ENCODE measurements around the gene MYOF. TPM values are rescaled to one million over a fixed set of nuclear protein-coding genes. Genes with fewer than 3 reads are reported as not detected.

Gene MYOF
- total and polyA plus RNA-seq, 4 donors, result 23.4 to 194 (median 82.2) TPM

- WGBS, 2 donors, result 74 to 75% methylated on average over 3 of the region's 3 CpGs
- Histone ChIP-seq H3K4me3 (no peak overlapping the region), H3K27me3 (ENCODE audit: control insufficient read depth in 3 of 3, insufficient read depth in 3 of 3, low read length in 2 of 3) (no peaks in the 10 kb centered on the region), H3K9ac (ENCODE audit: insufficient read depth in 1 of 2, low read length in 2 of 2) (no peak overlapping the region), H3K4me1 (ENCODE audit: control insufficient read depth in 5 of 5, insufficient read depth in 5 of 5, low read length in 5 of 5) (peaks cover 0 to 10% (median 2%) of the 10 kb centered on the region in 5 donors), H3K36me3 (ENCODE audit: control insufficient read depth in 4 of 4, insufficient read depth in 4 of 4, low read length in 4 of 4) (peaks cover 3 to 23% (median 16%) of the 10 kb centered on the region in 4 donors), H3K27ac (ENCODE audit: low read depth in 1 of 2, low read length in 1 of 2) (no peak overlapping the region), H3K9me3 (ENCODE audit: control insufficient read depth in 4 of 4, insufficient read depth in 3 of 4, low read length in 3 of 4) (no peaks in the 10 kb centered on the region)
- ATAC-seq (ENCODE audit: insufficient read depth, low FRiP score), result no peak
- TF ChIP-seq, protein P1, sequence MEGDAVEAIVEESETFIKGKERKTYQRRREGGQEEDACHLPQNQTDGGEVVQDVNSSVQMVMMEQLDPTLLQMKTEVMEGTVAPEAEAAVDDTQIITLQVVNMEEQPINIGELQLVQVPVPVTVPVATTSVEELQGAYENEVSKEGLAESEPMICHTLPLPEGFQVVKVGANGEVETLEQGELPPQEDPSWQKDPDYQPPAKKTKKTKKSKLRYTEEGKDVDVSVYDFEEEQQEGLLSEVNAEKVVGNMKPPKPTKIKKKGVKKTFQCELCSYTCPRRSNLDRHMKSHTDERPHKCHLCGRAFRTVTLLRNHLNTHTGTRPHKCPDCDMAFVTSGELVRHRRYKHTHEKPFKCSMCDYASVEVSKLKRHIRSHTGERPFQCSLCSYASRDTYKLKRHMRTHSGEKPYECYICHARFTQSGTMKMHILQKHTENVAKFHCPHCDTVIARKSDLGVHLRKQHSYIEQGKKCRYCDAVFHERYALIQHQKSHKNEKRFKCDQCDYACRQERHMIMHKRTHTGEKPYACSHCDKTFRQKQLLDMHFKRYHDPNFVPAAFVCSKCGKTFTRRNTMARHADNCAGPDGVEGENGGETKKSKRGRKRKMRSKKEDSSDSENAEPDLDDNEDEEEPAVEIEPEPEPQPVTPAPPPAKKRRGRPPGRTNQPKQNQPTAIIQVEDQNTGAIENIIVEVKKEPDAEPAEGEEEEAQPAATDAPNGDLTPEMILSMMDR (IDR thresholded peaks at IDR 0.05; ENCODE audit: control extremely low read depth, extremely low read depth), result no peak
- no peak for DNase-seq
Observed at GRCh38 chr10:93404048-93404354, 78.1 kb downstream of the MYOF start.

DNA sequence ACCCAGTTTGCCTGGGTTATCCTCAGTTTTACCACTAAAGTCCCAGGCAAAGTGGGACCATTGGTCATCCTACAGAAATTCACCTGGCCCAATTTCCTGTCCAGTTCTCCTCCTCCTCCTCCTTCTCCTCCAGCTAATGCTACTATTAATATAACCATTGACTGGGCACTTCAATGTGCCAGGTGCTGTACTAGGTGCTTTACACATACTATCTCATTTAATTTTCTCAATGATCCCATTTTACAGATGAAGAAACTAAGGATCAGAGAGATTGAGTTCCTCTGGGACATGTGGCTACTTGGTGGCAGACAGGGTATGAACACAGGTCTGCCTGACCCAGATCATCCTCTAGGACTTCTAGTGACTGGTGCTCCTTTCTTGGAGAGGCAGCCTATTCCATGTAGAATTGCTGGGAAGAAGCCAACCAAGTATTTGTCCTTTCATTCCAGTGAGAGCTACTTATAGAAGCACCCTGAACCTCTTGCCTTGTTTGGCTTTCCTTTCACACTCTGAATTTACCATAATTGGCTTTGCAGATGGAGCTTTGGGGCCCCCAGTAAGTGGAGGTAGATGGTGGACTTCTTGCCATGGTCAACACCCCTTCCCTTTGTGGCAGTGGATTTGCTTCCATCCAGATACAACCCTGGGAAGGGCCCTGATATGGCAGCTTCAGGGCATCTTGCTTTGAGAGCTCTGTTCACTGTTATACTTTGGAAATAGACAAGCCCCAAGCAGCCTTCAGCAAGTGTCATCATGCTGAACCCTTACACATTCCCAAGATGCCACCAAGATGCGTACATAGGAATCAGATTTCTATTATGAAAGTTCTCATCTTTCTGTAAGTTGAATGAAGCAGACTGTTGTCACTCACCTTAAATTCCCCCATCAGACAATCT is 78.7 kb downstream of the MYOF start:
- ATAC-seq (ENCODE audit: insufficient read depth, low FRiP score), result no peak
- Histone ChIP-seq H3K4me1 (ENCODE audit: control insufficient read depth in 5 of 5, insufficient read depth in 5 of 5, low read length in 5 of 5) (peaks cover 0 to 10% (median 2%) of the 10 kb centered on the region in 5 donors), H3K4me3 (no peak overlapping the region), H3K27ac (ENCODE audit: low read depth in 1 of 2, low read length in 1 of 2) (peak overlapping the region in 1 of 2 donors; percentile 53), H3K9me3 (ENCODE audit: control insufficient read depth in 4 of 4, insufficient read depth in 3 of 4, low read length in 3 of 4) (no peaks in the 10 kb centered on the region), H3K9ac (ENCODE audit: insufficient read depth in 1 of 2, low read length in 2 of 2) (no peak overlapping the region), H3K27me3 (ENCODE audit: control insufficient read depth in 3 of 3, insufficient read depth in 3 of 3, low read length in 2 of 3) (no peaks in the 10 kb centered on the region), H3K36me3 (ENCODE audit: control insufficient read depth in 4 of 4, insufficient read depth in 4 of 4, low read length in 4 of 4) (peaks cover 3 to 23% (median 15%) of the 10 kb centered on the region in 4 donors)
- DNase-seq, result no peak
- 86 to 97% methylated on average over 1 of the region's 1 CpG for WGBS, 2 donors
- TF ChIP-seq, protein P1 (IDR thresholded peaks at IDR 0.05; ENCODE audit: control extremely low read depth, extremely low read depth), result no peak

DNA sequence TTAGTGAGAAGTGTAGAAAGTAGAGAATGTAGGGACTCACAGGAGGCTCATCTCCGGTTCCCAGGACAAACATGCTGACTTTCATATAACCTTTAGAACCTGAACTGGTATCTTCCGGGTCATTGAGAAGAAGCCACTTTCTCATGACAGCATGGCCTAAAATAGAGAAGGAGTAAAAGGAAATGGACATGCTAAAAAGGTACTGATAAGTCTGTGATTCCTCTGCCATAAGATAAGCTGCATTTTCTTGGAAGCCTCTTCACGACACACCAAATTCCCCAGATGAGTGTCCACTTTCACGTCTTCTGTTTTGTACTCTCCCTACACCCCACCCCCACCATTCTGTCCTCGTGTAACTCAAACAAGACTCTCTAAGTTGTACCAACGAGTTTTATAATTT is 79.9 kb downstream of the MYOF start:
- H3K27me3 ChIP-seq (ENCODE audit: control insufficient read depth in 3 of 3, insufficient read depth in 3 of 3, low read length in 2 of 3), result no peaks in the 10 kb centered on the region
- H3K27ac ChIP-seq (ENCODE audit: low read depth in 1 of 2, low read length in 1 of 2), result no peak overlapping the region
- H3K9me3 ChIP-seq (ENCODE audit: control insufficient read depth in 4 of 4, insufficient read depth in 3 of 4, low read length in 3 of 4), result no peaks in the 10 kb centered on the region
- TF ChIP-seq, protein P1 (IDR thresholded peaks at IDR 0.05; ENCODE audit: control extremely low read depth, extremely low read depth), result no peak
- no peak overlapping the region for H3K9ac ChIP-seq (ENCODE audit: insufficient read depth in 1 of 2, low read length in 2 of 2)
- DNase-seq (no peak), ATAC-seq (ENCODE audit: insufficient read depth, low FRiP score) (no peak)
- WGBS, 2 donors, result 68 to 82% methylated on average over 6 of the region's 6 CpGs
- no peak overlapping the region for H3K4me3 ChIP-seq
- H3K36me3 ChIP-seq (ENCODE audit: control insufficient read depth in 4 of 4, insufficient read depth in 4 of 4, low read length in 4 of 4), result peaks cover 3 to 19% (median 12%) of the 10 kb centered on the region in 4 donors
- H3K4me1 ChIP-seq (ENCODE audit: control insufficient read depth in 5 of 5, insufficient read depth in 5 of 5, low read length in 5 of 5), result peaks cover 0 to 10% (median 2%) of the 10 kb centered on the region in 5 donors
